NCI-H446 (cell line): ENCODE measurements around the gene GDI1.

Experiments
- DNase-seq, 2 experiments: peaks; one replicate each; lab custom pipeline; 2025; lab: John Stamatoyannopoulos, UW

Gene GDI1

GRCh38 chrX:154462396-154462795 is 25.4 kb downstream of the GDI1 start:
- DNase-seq = no peak

GRCh38 chrX:154463611-154464220 is 26.8 kb downstream of the GDI1 start:
- no peak for DNase-seq

- DNase-seq = no peak
Measured at GRCh38 chrX:154464806-154465365, 27.9 kb downstream of the GDI1 start.

GRCh38 chrX:154465601-154466000 is 28.6 kb downstream of the GDI1 start:
- no peak for DNase-seq

GRCh38 chrX:154466036-154466435 is 29.1 kb downstream of the GDI1 start:
- DNase-seq = no peak

GRCh38 chrX:154466907-154467306 is 30.0 kb downstream of the GDI1 start:
- DNase-seq = no peak

- DNase-seq = no peak
Measured at GRCh38 chrX:154467556-154467955, 30.6 kb downstream of the GDI1 start.

- DNase-seq = no peak
Measured at GRCh38 chrX:154468217-154468616, 31.3 kb downstream of the GDI1 start.

GRCh38 chrX:154469114-154469513 is 32.2 kb downstream of the GDI1 start:
- no peak for DNase-seq

GRCh38 chrX:154469880-154470279 is 32.9 kb downstream of the GDI1 start:
- DNase-seq = no peak

- no peak for DNase-seq
Measured at GRCh38 chrX:154470434-154470833, 33.5 kb downstream of the GDI1 start.

GRCh38 chrX:154470914-154471568 is 34.1 kb downstream of the GDI1 start:
- no peak for DNase-seq

- no peak for DNase-seq
Measured at GRCh38 chrX:154471839-154472684, 35.1 kb downstream of the GDI1 start.

- DNase-seq = no peak
Measured at GRCh38 chrX:154472685-154473632, 36.0 kb downstream of the GDI1 start.

GRCh38 chrX:154473683-154474082 is 36.7 kb downstream of the GDI1 start:
- DNase-seq = no peak

GRCh38 chrX:154476821-154477220 is 39.9 kb downstream of the GDI1 start:
- no peak for DNase-seq

- DNase-seq = no peak
Measured at GRCh38 chrX:154477891-154478477, 41.0 kb downstream of the GDI1 start.

GRCh38 chrX:154478728-154479622 is 42.0 kb downstream of the GDI1 start, which contains the start of gene LAGE3:
TSS of gene LAGE3 (minus strand) at chrX:154479281. CDS start at chrX:154478915, 366 bp downstream.
- DNase-seq = peak; percentile 26 to 90

GRCh38 chrX:154481195-154481594 is 44.2 kb downstream of the GDI1 start:
- no peak for DNase-seq
